GM23248 (cell line): ENCODE results near the gene LPCAT4.
"Not testable (repeated sequence)": the region's sequence is repeated elsewhere in the genome, so short reads cannot be mapped to it uniquely, and the experiment has no call there.

Experiments
- EZH2 ChIP-seq: fragments of 200-600 bp; sonication (generic); IDR thresholded peaks from 2 replicates; pipeline ENCODE4 v1.6.1; 2018; ENCODE audit warnings: antibody characterized with exemption, mild to moderate bottlenecking; ENCODE audit not compliant: insufficient read depth, poor library complexity, severe bottlenecking
- EZH2phosphoT487 ChIP-seq: fragments of 200-600 bp; sonication (generic); IDR thresholded peaks from 2 replicates; pipeline ENCODE4 v1.6.1; 2018; ENCODE audit warnings: antibody characterized with exemption, moderate library complexity, mild to moderate bottlenecking, low read depth; ENCODE audit not compliant: insufficient read depth

DNA sequence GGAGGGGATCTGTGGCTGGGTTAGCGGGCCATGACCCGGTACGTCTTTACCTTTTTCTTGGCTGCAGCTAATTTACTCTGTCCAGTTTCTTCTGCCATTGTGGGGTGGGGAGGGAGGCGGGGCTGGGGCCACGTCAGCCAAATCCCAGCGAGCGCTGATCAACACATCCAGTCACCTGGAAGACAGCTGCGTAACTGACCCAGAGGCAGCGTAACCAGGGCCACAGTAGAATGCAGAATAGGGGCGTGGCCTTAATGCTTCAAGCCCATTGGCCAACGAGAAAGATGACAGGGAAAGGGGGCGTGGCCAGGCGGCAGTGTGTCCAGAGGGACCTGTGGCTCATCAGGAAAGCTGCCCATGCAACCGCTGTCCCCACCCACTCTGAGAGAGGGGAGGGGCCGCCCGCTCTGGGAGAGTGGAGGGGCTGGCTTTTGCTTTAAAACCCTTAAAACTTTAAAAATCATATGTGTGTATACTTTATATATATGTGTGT is 22.6 kb upstream of the LPCAT4 start:
- not testable (repeated sequence) for TF ChIP-seq EZH2, EZH2phosphoT487
